ENCODE results near the gene RPS16. TPM values are rescaled to one million over a fixed set of nuclear protein-coding genes. Genes with fewer than 3 reads are reported as not detected.
A peak's percentile ranks its signal among the peaks of the same experiment; 100 is the strongest.

The RPS16 gene
- total and polyA plus RNA-seq, 9 of the 15 experiments (the other 6 are each of a cell fraction or from before 2014, with no cell fraction given) = 82.6 to 3,671 (median 2,204) TPM

GRCh38 chr19:39403331-39404312, 32.1 kb downstream of the RPS16 start:
- H3K4me3 ChIP-seq = peak overlapping the region; percentile 41
- ATAC-seq = peak; percentile 51
- BruUV-seq (replicated peaks) = TSS peak; percentile 69
- ChIA-PET POLR2A (interaction anchor here (0.6 to 1.4 kb wide), 7 partner anchors 13 to 230 kb away, joined by 3 to 11 read pairs (median 3); partner anchors contain the start of genes MED29, PAF1 and RPS16), CTCF (ENCODE audit: low intra/inter-chr PET ratio) (interaction anchor here (2.5 kb wide), 1 partner anchor 9 kb away, joined by 10 read pairs; the partner anchor contains the start of gene PLEKHG2)
- H3K9me3 ChIP-seq (replicated peaks; ENCODE audit: control insufficient read depth, insufficient read depth, low read depth, low read length) = no peaks in the 10 kb centered on the region
- H3K36me3 ChIP-seq (ENCODE audit: control insufficient read depth, insufficient read depth, low read length) = peaks cover 11% of the 10 kb centered on the region; the same call in 1 of the 3 replicates
- peaks cover 61 to 77% of the 10 kb centered on the region in 2 experiments for H3K4me1 ChIP-seq (replicated peaks in 1 of 2; ENCODE audit: control insufficient read depth in 2 of 2, insufficient read depth in 2 of 2, low read length in 2 of 2)
- peak overlapping the region; percentile 80 for H3K4me2 ChIP-seq (ENCODE audit: insufficient read depth, low read length)
- H3K27ac ChIP-seq (ENCODE audit: extremely low read depth, low read depth, low read length) = peak overlapping the region; percentile 98
- FAIRE-seq = peak; percentile 72
- H3K79me2 ChIP-seq (ENCODE audit: control insufficient read depth, insufficient read depth, low read length) = peaks cover 26% of the 10 kb centered on the region
- DNase-seq (ENCODE audit: extremely low read depth in 1 of 4, low spot score in 3 of 4) = peak; percentile 59 to 91 (median 70)
- no peaks in the 10 kb centered on the region for H3K27me3 ChIP-seq (ENCODE audit: control insufficient read depth in 2 of 2, insufficient read depth in 2 of 2, low read length in 2 of 2)
- H3K9me1 ChIP-seq (ENCODE audit: control insufficient read depth, insufficient read depth, low read length) = peaks cover 3% of the 10 kb centered on the region
- peak overlapping the region; percentile 79 for H2AFZ ChIP-seq (ENCODE audit: low read depth, low read length)
- intact Hi-C loops (cut with micrococcal nuclease) (no loop called here), in situ Hi-C loops (cut with MboI) (no loop called here)
- 3% methylated on average over 26 of the region's 43 CpGs for WGBS (ENCODE audit: insufficient coverage, low coverage, missing lambda C conversion rate)
- peaks cover 4% of the 10 kb centered on the region; the same call in 1 of the 2 replicates for H4K20me1 ChIP-seq (replicated peaks; ENCODE audit: control insufficient read depth, insufficient read depth, low read length)
- H3K9ac ChIP-seq (ENCODE audit: insufficient read depth in 1 of 2, low read depth in 2 of 2, low read length in 2 of 2) = peak overlapping the region; percentile 90 to 96
- TF ChIP-seq ZBTB7A (IDR thresholded peaks at IDR 0.05; ENCODE audit: borderline replicate concordance, control insufficient read depth, low read depth, low read length) = no peak; the same call in none of the 2 replicates
- no peak for TF ChIP-seq BRCA1 (IDR thresholded peaks at IDR 0.05)
- TF ChIP-seq BRCA1 (CRISPR knock-in tag; IDR thresholded peaks at IDR 0.05) = no peak
- peak; percentile 89 for TF ChIP-seq MITF (IDR thresholded peaks at IDR 0.05)
- 0 out of 2 replicates have a peak, but pooled peaks have one; percentile 29 for TF ChIP-seq ETV5 (CRISPR knock-in tag; IDR thresholded peaks at IDR 0.05; ENCODE audit: low read depth)
- TF ChIP-seq CBFA2T3 (IDR thresholded peaks at IDR 0.05) = peak; percentile 34; the same call in 1 of the 2 replicates
- 0 out of 2 replicates have a peak, but pooled peaks have one; percentile 52 for TF ChIP-seq ZNF830 (CRISPR knock-in tag; IDR thresholded peaks at IDR 0.05)
- TF ChIP-seq SMARCE1 (IDR thresholded peaks at IDR 0.05) = peak; percentile 80
- TF ChIP-seq PHF21A (IDR thresholded peaks at IDR 0.05; ENCODE audit: borderline replicate concordance, low read depth) = no peak
- peak; percentile 92 for TF ChIP-seq C11orf30 (IDR thresholded peaks at IDR 0.05; ENCODE audit: low read depth)
- 0 out of 2 replicates have a peak, but pooled peaks have one; percentile 8 for TF ChIP-seq RAD51 (IDR thresholded peaks at IDR 0.05; ENCODE audit: borderline replicate concordance, low read depth)
- TF ChIP-seq SMARCA5 (IDR thresholded peaks at IDR 0.05) = no peak
- TF ChIP-seq NCOR1 (IDR thresholded peaks at IDR 0.05) = peak; percentile 75
- peak; percentile 54; the same call in 1 of the 2 replicates for TF ChIP-seq E2F1 (CRISPR knock-in tag; IDR thresholded peaks at IDR 0.05)
- peak; percentile 52 for TF ChIP-seq SOX6 (IDR thresholded peaks at IDR 0.05)
- peak; percentile 73 for TF ChIP-seq ARID1B (IDR thresholded peaks at IDR 0.05)
- no peak for TF ChIP-seq ZNF644 (tag; IDR thresholded peaks at IDR 0.05; ENCODE audit: low read depth)
- 0 out of 2 replicates have a peak, but pooled peaks have one; percentile 68 for TF ChIP-seq MYNN (IDR thresholded peaks at IDR 0.05)
- TF ChIP-seq MYNN (CRISPR knock-in tag; IDR thresholded peaks at IDR 0.05) = no peak
- TF ChIP-seq MAX (CRISPR knock-in tag; IDR thresholded peaks at IDR 0.05) = peak; percentile 59
- TF ChIP-seq MCM2 (IDR thresholded peaks at IDR 0.05; ENCODE audit: low read depth) = no peak

Data from K562 (cell line).